ENCODE data around the gene HCK. TPM values are rescaled to one million over a fixed set of nuclear protein-coding genes. Genes with fewer than 3 reads are reported as not detected.

HCK gene
- total RNA-seq, 4 donors from 2014 or later, result 2.6 to 31.8 (median 10.2) TPM

DNA sequence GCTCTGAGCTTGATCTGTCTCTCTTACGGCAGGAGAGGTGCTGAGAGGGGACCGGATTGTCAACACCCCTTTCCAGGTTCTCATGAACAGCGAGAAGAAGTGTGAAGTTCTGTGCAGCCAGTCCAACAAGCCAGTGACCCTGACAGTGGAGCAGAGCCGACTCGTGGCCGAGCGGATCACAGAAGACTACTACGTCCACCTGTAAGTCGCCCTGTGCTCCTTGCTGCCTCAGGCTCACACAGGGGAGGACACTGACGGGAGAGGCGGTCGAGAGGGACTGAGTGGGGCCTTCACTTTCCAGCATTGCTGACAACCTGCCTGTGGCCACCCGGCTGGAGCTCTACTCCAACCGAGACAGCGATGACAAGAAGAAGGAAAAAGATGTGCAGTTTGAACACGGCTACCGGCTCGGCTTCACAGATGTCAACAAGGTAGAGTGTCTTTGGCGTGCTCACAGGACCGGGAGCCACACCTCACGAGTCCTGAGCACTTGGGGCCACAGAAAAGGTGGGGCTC, 89.5 kb downstream of the HCK start:
- Histone ChIP-seq H3K4me3 (no peak overlapping the region), H3K27me3 (no peaks in the 10 kb centered on the region), H3K9me3 (no peaks in the 10 kb centered on the region), H3K4me1 (no peaks in the 10 kb centered on the region), H3K27ac (no peak overlapping the region), H3K36me3 (peaks cover 0 to 98% of the 10 kb centered on the region in 2 donors)
- 87% methylated on average over 3 of the region's 21 CpGs; no CpG with 5 or more reads in 1 of the 2 donors for WGBS, 2 donors (ENCODE audit: low coverage in 1 of 2)
- TF ChIP-seq POLR2A (IDR thresholded peaks at IDR 0.05) (no peak), EP300 (IDR thresholded peaks at IDR 0.05) (no peak)
- TF ChIP-seq, protein P1, sequence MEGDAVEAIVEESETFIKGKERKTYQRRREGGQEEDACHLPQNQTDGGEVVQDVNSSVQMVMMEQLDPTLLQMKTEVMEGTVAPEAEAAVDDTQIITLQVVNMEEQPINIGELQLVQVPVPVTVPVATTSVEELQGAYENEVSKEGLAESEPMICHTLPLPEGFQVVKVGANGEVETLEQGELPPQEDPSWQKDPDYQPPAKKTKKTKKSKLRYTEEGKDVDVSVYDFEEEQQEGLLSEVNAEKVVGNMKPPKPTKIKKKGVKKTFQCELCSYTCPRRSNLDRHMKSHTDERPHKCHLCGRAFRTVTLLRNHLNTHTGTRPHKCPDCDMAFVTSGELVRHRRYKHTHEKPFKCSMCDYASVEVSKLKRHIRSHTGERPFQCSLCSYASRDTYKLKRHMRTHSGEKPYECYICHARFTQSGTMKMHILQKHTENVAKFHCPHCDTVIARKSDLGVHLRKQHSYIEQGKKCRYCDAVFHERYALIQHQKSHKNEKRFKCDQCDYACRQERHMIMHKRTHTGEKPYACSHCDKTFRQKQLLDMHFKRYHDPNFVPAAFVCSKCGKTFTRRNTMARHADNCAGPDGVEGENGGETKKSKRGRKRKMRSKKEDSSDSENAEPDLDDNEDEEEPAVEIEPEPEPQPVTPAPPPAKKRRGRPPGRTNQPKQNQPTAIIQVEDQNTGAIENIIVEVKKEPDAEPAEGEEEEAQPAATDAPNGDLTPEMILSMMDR (IDR thresholded peaks at IDR 0.05), result no peak
- no peak for ATAC-seq

DNA sequence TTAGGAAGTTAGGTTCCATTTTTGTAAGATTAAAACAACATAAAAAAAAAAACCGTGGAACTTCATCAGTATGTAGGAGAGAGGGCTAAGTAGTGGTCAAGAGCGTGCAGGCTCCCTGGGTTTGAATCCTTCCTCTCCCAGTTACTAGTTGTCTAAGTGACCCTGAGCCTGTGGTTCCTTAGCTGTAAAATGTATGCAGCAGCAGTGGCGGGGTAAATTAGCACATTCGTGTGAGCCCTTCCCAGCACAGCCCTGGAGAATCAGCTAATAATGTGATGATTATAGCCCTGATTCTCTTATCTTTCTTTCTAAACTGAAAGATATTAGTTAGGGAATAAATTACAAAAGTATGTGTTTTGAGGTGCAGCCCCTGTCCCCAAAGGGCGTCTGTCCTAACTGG, 90.0 kb downstream of the HCK start:
- Histone ChIP-seq H3K4me1 (no peaks in the 10 kb centered on the region), H3K9me3 (no peaks in the 10 kb centered on the region), H3K27ac (no peak overlapping the region), H3K27me3 (no peaks in the 10 kb centered on the region), H3K4me3 (no peak overlapping the region), H3K36me3 (peaks cover 0 to 98% of the 10 kb centered on the region in 2 donors)
- 86 to 91% methylated on average over 4 to 5 of the region's 5 CpGs for WGBS, 2 donors (ENCODE audit: low coverage in 1 of 2)
- ATAC-seq, result no peak
- TF ChIP-seq POLR2A (IDR thresholded peaks at IDR 0.05), result no peak

DNA sequence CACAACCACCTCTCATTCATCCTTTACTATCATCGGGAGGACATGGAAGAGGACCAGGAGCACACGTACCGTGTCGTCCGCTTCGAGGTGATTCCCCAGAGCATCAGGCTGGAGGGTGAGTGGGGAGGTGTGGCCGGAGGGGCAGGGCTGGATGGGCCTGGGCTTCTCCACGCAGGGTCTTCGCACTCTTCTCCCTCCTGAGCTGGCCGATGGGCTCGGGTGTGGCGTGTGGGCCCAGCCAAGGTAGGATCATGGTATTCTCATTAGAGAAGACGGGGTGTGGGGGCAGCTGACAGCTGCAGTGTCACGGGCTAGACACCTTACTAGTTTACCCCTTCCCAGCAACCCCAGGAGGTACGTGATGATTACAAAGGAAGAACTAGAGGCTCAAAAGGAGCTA, 90.9 kb downstream of the HCK start:
- no peaks in the 10 kb centered on the region for H3K27me3 ChIP-seq
- H3K4me3 ChIP-seq, result no peak overlapping the region
- no peak for ATAC-seq
- TF ChIP-seq EP300 (IDR thresholded peaks at IDR 0.05), result no peak
- TF ChIP-seq POLR2AphosphoS5 (IDR thresholded peaks at IDR 0.05), result no peak
- TF ChIP-seq POLR2A (IDR thresholded peaks at IDR 0.05), result no peak
- TF ChIP-seq, protein P1 (IDR thresholded peaks at IDR 0.05), result no peak
- 90 to 95% methylated on average over 9 to 10 of the region's 15 CpGs for WGBS, 2 donors (ENCODE audit: low coverage in 1 of 2)
- H3K9me3 ChIP-seq, result no peaks in the 10 kb centered on the region
- no peak overlapping the region for H3K27ac ChIP-seq
- no peaks in the 10 kb centered on the region for H3K4me1 ChIP-seq
- peaks cover 0 to 98% of the 10 kb centered on the region in 2 donors for H3K36me3 ChIP-seq

DNA sequence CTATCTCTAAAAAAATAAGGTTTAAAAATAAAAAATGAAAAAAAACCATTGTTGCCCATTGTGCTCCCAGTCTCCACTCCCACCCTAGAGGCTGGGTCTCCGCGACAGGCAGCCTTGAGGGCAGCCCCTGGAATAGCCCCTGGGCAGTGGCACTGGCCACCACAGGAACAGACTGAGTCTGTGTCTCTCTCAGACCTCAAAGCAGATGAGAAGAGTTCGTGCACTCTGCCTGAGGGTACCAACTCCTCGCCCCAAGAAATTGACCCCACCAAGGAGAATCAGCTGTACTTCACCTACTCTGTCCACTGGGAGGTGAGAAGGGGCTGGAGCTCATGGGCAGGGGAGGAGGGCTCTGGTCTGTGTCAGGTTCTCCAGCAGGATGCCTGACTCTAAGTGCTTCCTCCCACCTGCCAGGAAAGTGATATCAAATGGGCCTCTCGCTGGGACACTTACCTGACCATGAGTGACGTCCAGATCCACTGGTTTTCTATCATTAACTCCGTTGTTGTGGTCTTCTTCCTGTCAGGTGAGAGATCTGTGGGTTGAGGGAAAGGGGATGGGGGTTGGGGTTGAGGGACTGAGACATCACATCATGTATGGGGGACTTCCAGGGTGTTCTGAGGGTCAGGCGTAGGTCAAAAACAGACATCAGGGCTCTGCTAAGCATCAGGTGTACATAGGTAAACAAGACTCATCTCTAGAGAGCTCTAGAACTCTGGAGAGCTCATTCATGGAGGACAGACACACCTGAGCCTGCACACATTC, 93.0 kb downstream of the HCK start:
- H3K36me3 ChIP-seq, result peaks cover 0 to 98% of the 10 kb centered on the region in 2 donors
- H3K27ac ChIP-seq, result no peak overlapping the region
- H3K4me1 ChIP-seq, result no peaks in the 10 kb centered on the region
- ATAC-seq, result no peak
- 95 to 100% methylated on average over 2 to 4 of the region's 8 CpGs for WGBS, 2 donors (ENCODE audit: low coverage in 1 of 2)
- no peak overlapping the region for H3K4me3 ChIP-seq
- no peaks in the 10 kb centered on the region for H3K9me3 ChIP-seq
- TF ChIP-seq, protein P1 (IDR thresholded peaks at IDR 0.05), result no peak
- TF ChIP-seq EP300 (IDR thresholded peaks at IDR 0.05) (no peak), POLR2A (IDR thresholded peaks at IDR 0.05) (no peak), POLR2AphosphoS5 (IDR thresholded peaks at IDR 0.05) (no peak)
- no peaks in the 10 kb centered on the region for H3K27me3 ChIP-seq

DNA sequence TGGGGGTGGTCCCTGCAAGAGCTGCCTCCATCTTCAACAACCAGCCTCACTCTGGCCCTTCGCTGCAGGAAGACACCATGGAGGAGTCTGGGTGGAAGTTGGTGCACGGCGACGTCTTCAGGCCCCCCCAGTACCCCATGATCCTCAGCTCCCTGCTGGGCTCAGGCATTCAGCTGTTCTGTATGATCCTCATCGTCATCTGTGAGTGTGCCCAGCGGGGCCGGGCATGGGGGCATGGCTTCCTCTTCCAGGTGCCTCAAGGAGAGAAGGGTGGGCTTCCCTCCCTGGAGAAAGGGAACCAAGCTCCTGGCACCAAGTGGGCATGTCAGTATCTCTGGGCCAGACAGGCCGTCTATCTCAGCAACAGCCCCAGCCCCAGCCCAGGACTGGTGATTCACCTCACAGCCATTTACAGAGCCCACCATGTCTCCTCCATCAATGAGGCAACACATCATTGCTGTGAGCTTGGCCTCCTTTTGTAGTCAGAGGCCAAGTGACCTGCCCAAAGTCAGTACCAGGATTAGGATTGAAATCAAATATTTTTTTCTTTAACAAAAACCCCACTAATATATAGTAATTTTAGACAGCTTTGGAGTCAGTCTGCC, 97.6 kb downstream of the HCK start:
- no peak for TF ChIP-seq POLR2AphosphoS5 (IDR thresholded peaks at IDR 0.05)
- no peak for TF ChIP-seq EP300 (IDR thresholded peaks at IDR 0.05)
- H3K4me1 ChIP-seq, result peaks cover 0 to 4% (median under 1%) of the 10 kb centered on the region in 3 donors
- WGBS, 2 donors (ENCODE audit: low coverage in 1 of 2), result no CpG with 5 or more reads among the region's 8 CpGs
- H3K9me3 ChIP-seq, result no peaks in the 10 kb centered on the region
- H3K27ac ChIP-seq, result no peak overlapping the region
- H3K4me3 ChIP-seq, result no peak overlapping the region
- no peaks in the 10 kb centered on the region for H3K27me3 ChIP-seq
- ATAC-seq, result no peak
- H3K36me3 ChIP-seq, result peaks cover 0 to 100% of the 10 kb centered on the region in 2 donors

All from gastroesophageal sphincter (tissue), 4 donors.